H1 (cell line): Measurements from ENCODE around the gene GRXCR1. TPM values are rescaled to one million over a fixed set of nuclear protein-coding genes. Genes with fewer than 3 reads are reported as not detected.

Experiments
- CTCF ChIA-PET: fragments of 300-600 bp; sonication (Branson Sonifier 250); formaldehyde crosslinking; loops from one replicate; lab custom pipeline; 2021; ENCODE audit not compliant: partially characterized antibody; lab: Charles Lee
- POLR2A ChIA-PET: fragments of 300-600 bp; sonication (Branson Sonifier 250); formaldehyde crosslinking; loops from one replicate; lab custom pipeline; 2021; ENCODE audit warnings: inconsistent platforms; ENCODE audit not compliant: partially characterized antibody; lab: Charles Lee
- DNase-seq, 2 experiments: peaks; one replicate each; pipeline versions ENCODE4 v3.0.0 to v3.0.0-alpha.2; 2010 to 2022; ENCODE audit warnings: low spot score in 2 of 2, low read depth in 1 of 2, mixed read lengths in 1 of 2
- FAIRE-seq: peaks from 2 replicates; lab custom pipeline; 2011; peaks lifted over from hg19 to GRCh38; lab: Jason Lieb, UNC
- H2AFZ ChIP-seq: 2 replicates; pipeline ENCODE4 v1.8.1; 2012; ENCODE audit warnings: low read length, inconsistent platforms
- H2AK5ac ChIP-seq: 2 replicates; pipeline ENCODE4 v1.6.1; 2013; ENCODE audit warnings: low read depth, low read length
- H2BK120ac ChIP-seq: replicated peaks from 2 replicates; pipeline ENCODE3; 2013; ENCODE audit warnings: low read depth, low read length, inconsistent platforms
- H2BK12ac ChIP-seq: 2 replicates; pipeline ENCODE4 v1.6.1; 2013; ENCODE audit warnings: low read depth, low read length
- H2BK15ac ChIP-seq: 2 replicates; pipeline ENCODE4 v1.6.1; 2013; ENCODE audit warnings: low read length
- H2BK20ac ChIP-seq: 2 replicates; pipeline ENCODE4 v1.6.1; 2013; ENCODE audit warnings: low read length
- H2BK5ac ChIP-seq: 2 replicates; pipeline ENCODE4 v1.6.1; 2013; ENCODE audit warnings: low read depth, low read length
- H3K14ac ChIP-seq: 2 replicates; pipeline ENCODE4 v1.6.1; 2013; ENCODE audit warnings: inconsistent platforms; ENCODE audit not compliant: insufficient read length
- H3K18ac ChIP-seq: 2 replicates; pipeline ENCODE4 v1.6.1; 2013; ENCODE audit warnings: low read length; ENCODE audit errors: extremely low read depth
- H3K23ac ChIP-seq: 2 replicates; pipeline ENCODE4 v1.6.1; 2013; ENCODE audit warnings: inconsistent platforms; ENCODE audit not compliant: insufficient read length
- H3K23me2 ChIP-seq: 2 replicates; pipeline ENCODE4 v1.6.1; 2013; ENCODE audit warnings: low read depth, low read length
- H3K27ac ChIP-seq: 2 replicates; pipeline ENCODE4 v1.6.1; 2011; ENCODE audit warnings: low read depth, low read length, inconsistent platforms
- H3K27me3 ChIP-seq, 4 experiments: replicated peaks in 1 of 4; 1 replicate in 1 of 4; 2 replicates in 3 of 4; pipeline versions ENCODE4 v1.6.1 to v1.8.1; 2011 to 2013; ENCODE audit warnings: low read length in 3 of 4, mild to moderate bottlenecking in 3 of 4, inconsistent platforms in 2 of 4, mixed read lengths in 2 of 4, moderate library complexity in 1 of 4; ENCODE audit not compliant: control insufficient read depth in 3 of 4, insufficient read depth in 3 of 4; ENCODE audit errors: extremely low read depth in 1 of 4
- H3K36me3 ChIP-seq, 4 experiments: 2 replicates each; pipeline versions ENCODE4 v1.6.1 to v1.8.1; 2011 to 2013; ENCODE audit warnings: mild to moderate bottlenecking in 4 of 4, low read length in 3 of 4, moderate library complexity in 2 of 4, control low read depth in 1 of 4, inconsistent platforms in 1 of 4; ENCODE audit not compliant: insufficient read depth in 4 of 4, control insufficient read depth in 2 of 4
- H3K4ac ChIP-seq: replicated peaks from 2 replicates; pipeline ENCODE3; 2013; ENCODE audit warnings: low read length, low read depth, mixed read lengths, inconsistent platforms; ENCODE audit not compliant: insufficient read length
- H3K4me1 ChIP-seq, 4 experiments: replicated peaks in 1 of 4; 1 replicate in 1 of 4; 2 replicates in 3 of 4; pipeline versions ENCODE4 v1.6.1 to v1.8.1; 2011 to 2013; ENCODE audit warnings: low read length in 3 of 4, inconsistent platforms in 2 of 4, mixed read lengths in 1 of 4; ENCODE audit not compliant: insufficient read depth in 4 of 4, control insufficient read depth in 3 of 4
- H3K4me2 ChIP-seq, 2 experiments: 2 replicates each; pipeline versions ENCODE4 v1.6.1 to v1.8.1; 2011 to 2013; ENCODE audit warnings: low read depth in 2 of 2, low read length in 2 of 2, control low read depth in 1 of 2, inconsistent platforms in 1 of 2, mild to moderate bottlenecking in 1 of 2; ENCODE audit not compliant: insufficient read depth in 1 of 2
- H3K4me3 ChIP-seq, 4 experiments: fragments of 200-600, 300-600 bp in 1 of 4; sonication (generic), shearing (Covaris generic), sonication (Bioruptor Twin) in 1 of 4; 2 replicates each; pipeline versions ENCODE4 v1.5.1 to v1.8.1; 2011 to 2016; ENCODE audit warnings: low read length in 4 of 4, low read depth in 3 of 4, control low read depth in 2 of 4, inconsistent platforms in 2 of 4, mild to moderate bottlenecking in 2 of 4, mixed read lengths in 1 of 4, moderate library complexity in 1 of 4; ENCODE audit not compliant: insufficient read depth in 2 of 4; ENCODE audit errors: extremely low read depth in 1 of 4
- H3K56ac ChIP-seq: replicated peaks from 2 replicates; pipeline ENCODE3; 2013; ENCODE audit warnings: low read depth, mild to moderate bottlenecking, mixed read lengths, low read length, inconsistent platforms; ENCODE audit not compliant: insufficient read length
- H3K79me1 ChIP-seq: 2 replicates; pipeline ENCODE4 v1.6.1; 2013; ENCODE audit warnings: low read depth, low read length, control low read depth
- H3K79me2 ChIP-seq, 2 experiments: 2 replicates each; pipeline versions ENCODE4 v1.6.1 to v1.8.1; 2012 to 2013; ENCODE audit warnings: low read length in 2 of 2, mild to moderate bottlenecking in 2 of 2, inconsistent platforms in 1 of 2; ENCODE audit not compliant: insufficient read depth in 2 of 2, control insufficient read depth in 1 of 2
- H3K9ac ChIP-seq, 4 experiments: replicated peaks in 1 of 4; 1 replicate in 1 of 4; 2 replicates in 3 of 4; pipeline versions ENCODE4 v1.6.1 to v1.8.1; 2011 to 2013; ENCODE audit warnings: low read depth in 3 of 4, low read length in 3 of 4, control low read depth in 2 of 4, mild to moderate bottlenecking in 2 of 4, moderate library complexity in 2 of 4, inconsistent platforms in 1 of 4; ENCODE audit errors: extremely low read depth in 1 of 4
- H3K9me3 ChIP-seq, 2 experiments: 2 replicates each; pipeline versions ENCODE4 v1.6.1 to v1.8.1; 2012 to 2013; ENCODE audit warnings: mild to moderate bottlenecking in 2 of 2, moderate library complexity in 2 of 2, control low read depth in 1 of 2, inconsistent platforms in 1 of 2, low read depth in 1 of 2, low read length in 1 of 2, mixed read lengths in 1 of 2; ENCODE audit not compliant: insufficient read depth in 2 of 2
- H4K20me1 ChIP-seq, 2 experiments: replicated peaks in 1 of 2; 2 replicates each; pipeline versions ENCODE3 to v1.8.1; 2011 to 2013; ENCODE audit warnings: inconsistent platforms in 2 of 2, low read length in 2 of 2, mild to moderate bottlenecking in 1 of 2; ENCODE audit not compliant: insufficient read depth in 2 of 2, control insufficient read depth in 1 of 2
- H4K5ac ChIP-seq: 2 replicates; pipeline ENCODE4 v1.6.1; 2013; ENCODE audit warnings: low read length, low read depth, mixed read lengths, inconsistent platforms; ENCODE audit not compliant: insufficient read length
- H4K8ac ChIP-seq: 2 replicates; pipeline ENCODE4 v1.8.0; 2013; ENCODE audit warnings: mild to moderate bottlenecking, moderate library complexity, low read length, inconsistent platforms; ENCODE audit not compliant: insufficient read depth; ENCODE audit errors: extremely low read depth
- H4K91ac ChIP-seq: replicated peaks from 2 replicates; pipeline ENCODE3; 2013; ENCODE audit warnings: low read length, mixed read lengths, inconsistent platforms; ENCODE audit not compliant: insufficient read length
- BACH1 ChIP-seq: IDR thresholded peaks from 2 replicates; pipeline ENCODE4 v1.6.1; 2012; ENCODE audit warnings: low read length, improper control_type of control experiment
- RNF2 ChIP-seq: fragments of 200-900, 300-1000 bp; sonication (generic); IDR thresholded peaks from 2 replicates; pipeline ENCODE4 v1.7.1; 2016; ENCODE audit warnings: borderline replicate concordance, low read depth, mild to moderate bottlenecking, antibody characterized with exemption, low read length; ENCODE audit not compliant: poor library complexity, severe bottlenecking; ENCODE audit errors: missing control alignments
- TBP ChIP-seq: IDR thresholded peaks from 2 replicates; pipeline ENCODE4 v1.6.1; 2011; ENCODE audit warnings: low read depth, low read length, improper control_type of control experiment
- USF2 ChIP-seq: IDR thresholded peaks from 2 replicates; pipeline ENCODE4 v1.6.1; 2011; ENCODE audit warnings: low read length, improper control_type of control experiment
- WGBS, 2 experiments: shearing (Covaris generic) in 1 of 2; methylation state at CpG; one replicate each; pipeline versions ENCODE4 v1.1.6 to v1.1.7; 2013 to 2015; ENCODE audit warnings: low lambda C conversion rate in 2 of 2, mixed read lengths in 2 of 2, inconsistent platforms in 1 of 2, low coverage in 1 of 2, missing lambda C conversion rate in 1 of 2; ENCODE audit not compliant: insufficient replicate concordance in 2 of 2, insufficient coverage in 1 of 2, insufficient read length in 1 of 2; ENCODE audit errors: extremely low coverage in 1 of 2, missing lambda C conversion rate in 1 of 2; 5-methylcytosine and 5-hydroxymethylcytosine counted together
- polyA plus RNA-seq, 7 experiments: library from polyadenylated mRNA; depleted of rRNA in 3 of 7; stranded (reverse) in 5 of 7; unstranded in 2 of 7; fragments of >200 nt in 5 of 7; fragments of 200-250 nt in 2 of 7; gene quantifications; 1 replicate in 5 of 7; 2 replicates in 1 of 7; 4 replicates in 1 of 7; pipeline versions ENCODE4 v1.2.1 to v1.2.3, GENCODE V29; 2011 to 2013; ENCODE audit warnings: missing spikeins in 2 of 7, mixed read lengths in 2 of 7
- total RNA-seq: library from RNA; stranded (reverse); fragmentation: NEBNext Ultra II Directional; extraction: Animal tissue kit (Norgen Biotek cat#: 25700); gene quantifications from 2 replicates; pipeline ENCODE4 v1.2.1, GENCODE V29; 2021

The GRXCR1 gene
- total and polyA plus RNA-seq, 2 of the 8 experiments (the other 6 are each of a cell fraction or from before 2014, with no cell fraction given) = not detected

- Histone ChIP-seq H2AK5ac (no peak overlapping the region), H3K79me1 (no peaks in the 10 kb centered on the region), H3K27ac (no peak overlapping the region), H3K4me3 (no peak overlapping the region), H3K23ac (no peak overlapping the region), H3K18ac (no peak overlapping the region), H4K5ac (no peak overlapping the region), H2BK15ac (no peak overlapping the region), H4K91ac (no peak overlapping the region), H3K14ac (no peak overlapping the region), H2BK120ac (no peak overlapping the region), H3K79me2 (no peaks in the 10 kb centered on the region), H2BK5ac (no peak overlapping the region), H3K27me3 (no peaks in the 10 kb centered on the region), H3K23me2 (no peaks in the 10 kb centered on the region), H3K4ac (no peak overlapping the region), H4K20me1 (no peaks in the 10 kb centered on the region), H3K9me3 (no peaks in the 10 kb centered on the region), H3K56ac (no peak overlapping the region), H2BK20ac (no peak overlapping the region), H3K36me3 (no peaks in the 10 kb centered on the region), H3K9ac (no peak overlapping the region), H3K4me1 (no peaks in the 10 kb centered on the region), H3K4me2 (no peak overlapping the region), H2AFZ (no peak overlapping the region), H4K8ac (no peak overlapping the region), H2BK12ac (no peak overlapping the region)
- 89% methylated on average over 1 of the region's 1 CpG; no CpG with 5 or more reads in 1 of the 2 experiments for WGBS, 2 experiments
- CTCF ChIA-PET = no interaction called here
- FAIRE-seq = no peak
- no peak for DNase-seq
- POLR2A ChIA-PET = no interaction called here
- TF ChIP-seq USF2 = no peak
- no peak for TF ChIP-seq RNF2
- no peak for TF ChIP-seq TBP
- no peak for TF ChIP-seq BACH1
These were observed 154.5 kb downstream of the GRXCR1 start for GRCh38 chr4:43047058-43047457.
